Ectodermal cell (in vitro differentiated cells): ENCODE results near the gene PRRC1.
"Not testable (repeated sequence)": the region's sequence is repeated elsewhere in the genome, so short reads cannot be mapped to it uniquely, and the experiment has no call there.

Experiments used
- H3K27ac ChIP-seq: 2 replicates; pipeline ENCODE4 v1.7.0; 2013; ENCODE audit warnings: mild to moderate bottlenecking, low read depth, low read length; ENCODE audit not compliant: insufficient read depth, poor library complexity, severe bottlenecking
- H3K27me3 ChIP-seq: 2 replicates; pipeline ENCODE4 v1.7.0; 2013; ENCODE audit warnings: mild to moderate bottlenecking, low read length; ENCODE audit not compliant: insufficient read depth, control insufficient read depth, poor library complexity, severe bottlenecking
- H3K36me3 ChIP-seq: one replicate; pipeline ENCODE4 v1.7.0; 2013; ENCODE audit warnings: low read length; ENCODE audit not compliant: control insufficient read depth, insufficient read depth
- H3K4me1 ChIP-seq: one replicate; pipeline ENCODE4 v1.7.0; 2013; ENCODE audit warnings: low read length; ENCODE audit not compliant: control insufficient read depth, insufficient read depth
- H3K4me3 ChIP-seq: 2 replicates; pipeline ENCODE4 v1.7.0; 2013; ENCODE audit warnings: low read depth, low read length, control low read depth; ENCODE audit not compliant: insufficient read depth
- H3K9me3 ChIP-seq: 2 replicates; pipeline ENCODE4 v1.7.0; 2013; ENCODE audit warnings: mild to moderate bottlenecking, low read length, moderate library complexity; ENCODE audit not compliant: control insufficient read depth
- WGBS, 2 experiments: methylation state at CpG; one replicate each; pipeline ENCODE4 v1.1.7; 2013; ENCODE audit warnings: missing lambda C conversion rate in 2 of 2; 5-methylcytosine and 5-hydroxymethylcytosine counted together

The PRRC1 gene

DNA sequence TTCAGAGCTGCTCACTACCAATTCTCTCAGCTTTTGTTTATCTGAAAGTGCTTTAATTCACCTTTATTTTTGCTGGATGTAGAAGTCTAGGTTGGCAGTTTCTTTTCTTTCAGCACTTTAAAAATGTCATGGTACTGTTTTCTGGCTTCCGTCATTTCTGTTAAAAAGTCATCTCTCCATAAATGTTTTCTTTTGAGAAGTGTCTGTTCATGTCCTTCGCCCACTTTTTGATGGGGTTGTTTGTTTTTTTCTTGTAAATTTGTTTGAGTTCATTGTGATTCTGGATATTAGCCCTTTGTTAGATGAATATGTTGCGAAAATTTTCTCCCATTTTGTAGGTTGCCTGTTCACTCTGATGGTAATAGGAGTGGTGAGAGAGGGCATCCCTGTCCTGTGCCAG is 23.1 kb downstream of the PRRC1 start:
- H3K4me1 ChIP-seq, H3K4me3 ChIP-seq, H3K27me3 ChIP-seq, H3K9me3 ChIP-seq, H3K27ac ChIP-seq: not testable (repeated sequence)
- WGBS, 2 experiments = 93 to 95% methylated on average over 3 of the region's 3 CpGs
- H3K36me3 ChIP-seq = peaks cover 28% of the 10 kb centered on the region

DNA sequence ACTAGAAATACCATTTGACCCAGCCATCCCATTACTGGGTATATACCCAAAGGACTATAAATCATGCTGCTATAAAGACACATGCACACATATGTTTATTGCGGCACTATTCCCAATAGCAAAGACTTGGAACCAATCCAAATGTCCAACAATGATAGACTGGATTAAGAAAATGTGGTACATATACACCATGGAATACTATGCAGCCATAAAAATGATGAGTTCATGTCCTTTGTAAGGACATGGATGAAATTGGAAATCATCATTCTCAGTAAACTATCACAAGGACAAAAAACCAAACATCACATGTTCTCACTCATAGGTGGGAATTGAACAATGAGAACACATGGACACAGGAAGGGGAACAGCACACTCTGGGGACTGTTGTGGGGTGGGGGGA is 27.8 kb downstream of the PRRC1 start:
- WGBS, 2 experiments = no CpG with 5 or more reads among the region's 1 CpG
- not testable (repeated sequence) for H3K36me3 ChIP-seq, H3K4me1 ChIP-seq, H3K4me3 ChIP-seq, H3K9me3 ChIP-seq, H3K27me3 ChIP-seq, H3K27ac ChIP-seq

DNA sequence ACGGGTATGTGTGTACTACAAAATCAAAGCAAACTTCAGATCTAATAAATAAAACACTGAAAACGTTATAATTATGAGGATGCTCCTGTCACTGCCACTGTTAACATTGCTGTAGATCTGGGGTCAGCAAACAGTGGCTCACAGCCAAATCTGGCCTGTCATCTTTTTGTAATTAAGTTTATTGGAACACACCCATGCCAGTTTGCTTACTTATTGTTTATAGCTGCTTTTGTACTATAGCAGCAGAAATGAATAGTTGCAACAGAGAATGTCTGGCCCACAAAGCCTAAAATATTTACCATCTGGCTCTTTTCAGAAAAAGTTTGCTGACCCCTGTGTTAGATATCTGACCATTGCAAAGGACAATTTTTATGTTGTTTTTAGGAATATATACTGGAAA is 32.1 kb downstream of the PRRC1 start:
- Histone ChIP-seq H3K9me3 (no peaks in the 10 kb centered on the region), H3K36me3 (peaks cover 10% of the 10 kb centered on the region), H3K27me3 (no peaks in the 10 kb centered on the region), H3K4me1 (no peaks in the 10 kb centered on the region), H3K27ac (no peak overlapping the region), H3K4me3 (no peak overlapping the region)
- 93 to 100% methylated on average over 1 of the region's 2 CpGs for WGBS, 2 experiments

DNA sequence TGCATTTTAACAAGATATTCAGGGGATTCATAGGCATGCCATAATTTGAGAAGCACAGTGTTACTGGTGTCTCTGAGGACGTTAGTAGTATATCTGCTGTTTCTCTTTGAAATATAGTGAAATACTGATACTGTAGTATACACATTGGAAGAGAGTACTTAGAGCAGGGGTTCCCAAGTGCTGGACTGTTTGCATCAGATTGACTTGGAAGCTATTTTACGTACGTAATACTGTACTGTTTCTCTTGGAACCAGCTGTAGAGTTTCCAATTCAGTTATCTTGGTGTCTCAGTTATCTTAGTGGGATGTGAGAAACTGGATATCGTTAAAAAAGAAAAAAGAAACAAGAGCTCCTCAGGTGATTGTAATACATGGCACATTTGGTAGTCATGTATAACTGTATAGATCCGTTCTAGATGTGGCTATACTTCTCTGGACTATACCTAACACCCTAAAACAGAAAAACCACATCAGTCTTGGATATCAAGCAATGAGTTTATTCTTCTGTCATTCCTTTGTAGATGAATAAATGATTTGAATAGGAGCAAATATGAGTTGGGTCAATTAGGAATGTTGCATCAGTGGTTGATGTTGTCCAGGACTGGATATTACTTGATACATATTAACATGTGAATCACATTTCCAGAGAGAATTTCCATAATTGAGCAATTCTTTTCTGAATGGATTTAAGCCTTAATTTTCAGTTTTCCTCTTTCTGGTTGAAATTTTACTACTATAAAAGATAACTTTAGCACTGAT is 33.4 kb downstream of the PRRC1 start:
- Histone ChIP-seq H3K36me3 (peaks cover 10% of the 10 kb centered on the region), H3K9me3 (no peaks in the 10 kb centered on the region)
- WGBS, 2 experiments = 93 to 97% methylated on average over 4 of the region's 5 CpGs

DNA sequence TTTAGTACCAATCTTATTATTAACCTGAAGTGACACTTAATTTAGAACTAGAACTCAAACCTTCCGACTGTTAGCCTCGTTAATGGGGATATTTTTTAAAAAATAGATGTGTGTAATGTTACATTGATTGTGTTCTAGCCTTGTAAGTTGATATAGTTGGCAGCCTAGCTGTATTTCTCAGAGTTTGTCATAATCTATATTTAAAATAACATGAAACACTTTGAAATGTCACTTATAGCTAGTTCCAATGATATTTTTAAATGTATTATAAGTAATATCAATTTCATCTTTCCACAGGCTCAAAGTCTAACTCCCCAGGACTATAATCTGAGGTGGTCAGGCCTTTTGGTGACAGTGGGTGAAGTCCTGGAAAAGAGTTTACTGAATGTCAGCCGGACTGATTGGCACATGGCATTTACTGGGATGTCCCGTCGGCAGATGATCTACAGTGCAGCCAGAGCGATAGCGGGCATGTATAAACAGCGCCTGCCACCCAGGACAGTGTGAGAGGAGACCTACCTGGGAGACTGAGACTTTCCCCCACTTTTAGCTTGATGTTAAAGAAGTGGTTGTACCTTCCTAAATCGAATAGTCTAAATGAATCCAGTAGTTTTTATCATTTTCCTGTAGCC is 34.1 kb downstream of the PRRC1 start:
- H3K27ac ChIP-seq = no peak overlapping the region
- peaks cover 10% of the 10 kb centered on the region for H3K36me3 ChIP-seq
- H3K4me3 ChIP-seq = no peak overlapping the region
- H3K27me3 ChIP-seq = no peaks in the 10 kb centered on the region
- H3K4me1 ChIP-seq = no peaks in the 10 kb centered on the region
- WGBS, 2 experiments = 96 to 98% methylated on average over 9 of the region's 9 CpGs
- H3K9me3 ChIP-seq = no peaks in the 10 kb centered on the region

More for the DNA sequence above, 33.4 kb downstream of the PRRC1 start:
- Histone ChIP-seq H3K27ac (no peak overlapping the region), H3K27me3 (no peaks in the 10 kb centered on the region), H3K4me3 (no peak overlapping the region), H3K4me1 (no peaks in the 10 kb centered on the region)

DNA sequence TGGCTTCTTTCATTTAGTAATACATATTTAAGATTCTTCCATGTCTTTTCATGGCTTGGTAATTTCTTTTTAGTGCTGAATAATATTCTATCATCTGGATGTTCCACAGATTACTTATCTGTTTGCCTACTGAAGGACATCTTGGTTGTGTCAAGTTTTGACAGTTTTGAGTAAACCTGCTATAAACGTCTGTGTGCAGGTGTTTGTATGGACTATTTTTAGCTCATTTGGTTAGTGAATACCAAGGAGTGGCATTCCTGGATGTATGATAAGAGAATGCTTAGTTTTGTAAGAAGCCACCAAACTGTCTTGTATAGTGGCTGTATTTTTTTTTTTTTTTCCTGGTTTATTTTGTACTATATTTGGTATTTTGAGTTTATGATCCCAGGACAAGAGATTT is 38.4 kb downstream of the PRRC1 start:
- 90 to 97% methylated on average over 1 of the region's 1 CpG for WGBS, 2 experiments

DNA sequence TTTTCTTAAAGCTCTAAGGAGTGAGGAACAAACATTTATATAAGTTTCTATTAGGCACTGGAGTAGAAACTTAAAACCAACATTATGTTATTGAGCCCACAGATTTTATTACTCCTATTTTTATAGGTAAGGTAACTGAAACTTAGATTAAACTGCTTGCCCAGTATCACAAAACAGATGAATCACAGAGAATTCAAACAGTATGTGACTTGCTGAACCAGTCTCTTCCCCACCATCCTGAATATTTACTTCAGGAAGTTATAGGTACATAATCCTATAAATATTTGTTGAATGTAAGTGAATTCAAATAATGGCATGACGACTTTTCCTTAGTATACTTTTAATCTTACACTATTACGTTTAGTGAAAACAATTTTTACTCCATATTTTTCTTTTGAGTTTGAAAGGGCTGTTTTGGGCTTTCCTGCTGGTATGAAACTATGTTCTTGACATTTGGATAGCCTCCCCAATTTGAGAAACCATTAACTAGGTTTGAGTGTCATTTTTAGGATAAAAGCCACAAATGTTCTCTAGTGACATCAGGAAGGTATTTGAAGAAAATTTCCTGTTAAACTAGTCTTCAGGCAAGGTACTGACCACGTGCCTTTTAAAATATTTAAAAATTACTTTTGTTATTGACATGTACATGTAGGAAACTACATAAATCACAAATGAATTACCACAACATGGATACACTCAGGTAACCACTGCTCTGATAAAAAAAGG is 39.3 kb downstream of the PRRC1 start:
- 100% methylated on average over 2 of the region's 3 CpGs; no CpG with 5 or more reads in 1 of the 2 experiments for WGBS, 2 experiments
- H3K27me3 ChIP-seq = no peaks in the 10 kb centered on the region
- H3K27ac ChIP-seq = no peak overlapping the region
- no peak overlapping the region for H3K4me3 ChIP-seq
- no peaks in the 10 kb centered on the region for H3K9me3 ChIP-seq
- H3K36me3 ChIP-seq = no peaks in the 10 kb centered on the region
- no peaks in the 10 kb centered on the region for H3K4me1 ChIP-seq

More for the DNA sequence above, 38.4 kb downstream of the PRRC1 start:
- Histone ChIP-seq H3K4me1 (no peaks in the 10 kb centered on the region), H3K27me3 (no peaks in the 10 kb centered on the region), H3K4me3 (no peak overlapping the region), H3K27ac (no peak overlapping the region), H3K36me3 (peaks cover under 1% of the 10 kb centered on the region), H3K9me3 (no peaks in the 10 kb centered on the region)

DNA sequence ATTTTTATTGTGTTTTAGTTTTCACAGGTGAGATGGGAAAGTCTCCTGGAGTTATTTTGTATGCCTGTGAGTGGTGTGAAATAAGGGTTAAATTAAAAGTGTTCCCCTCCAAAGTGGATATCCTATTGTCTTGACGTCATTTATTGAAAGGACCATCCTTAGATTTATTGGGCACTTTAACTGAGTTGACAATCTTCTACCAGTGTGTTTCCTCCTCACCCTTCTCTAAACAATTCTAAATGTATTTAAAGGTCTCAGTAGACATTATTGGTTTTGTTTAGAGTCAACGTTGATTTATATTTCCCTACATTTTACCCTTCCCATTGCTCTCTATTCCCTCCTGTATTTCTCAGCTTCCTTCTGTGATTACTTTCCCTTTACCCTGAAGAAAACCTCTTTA is 40.8 kb downstream of the PRRC1 start:
- Histone ChIP-seq H3K4me1 (no peaks in the 10 kb centered on the region), H3K4me3 (no peak overlapping the region), H3K27me3 (no peaks in the 10 kb centered on the region), H3K36me3 (no peaks in the 10 kb centered on the region), H3K9me3 (no peaks in the 10 kb centered on the region), H3K27ac (no peak overlapping the region)
- WGBS, 2 experiments = 77 to 95% methylated on average over 1 to 2 of the region's 2 CpGs

DNA sequence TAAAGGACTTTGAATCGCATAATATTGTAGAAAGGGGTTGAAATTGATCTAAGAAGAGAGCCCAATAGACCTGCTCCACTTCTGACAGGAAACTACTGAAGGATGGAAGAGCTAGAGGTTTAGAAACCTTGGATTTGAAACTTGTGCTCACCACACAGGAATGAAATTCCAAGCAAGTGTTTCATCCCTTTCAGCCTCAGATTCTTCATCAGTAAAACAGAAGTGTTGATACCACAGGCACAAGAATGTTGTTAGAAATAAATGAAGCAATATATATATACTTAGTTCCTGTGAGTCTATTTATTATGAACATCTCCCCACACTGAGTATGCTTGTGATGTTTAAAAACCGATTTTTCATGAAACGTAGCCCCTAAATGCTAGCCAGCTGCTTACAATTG is 43.8 kb downstream of the PRRC1 start:
- H3K27me3 ChIP-seq = no peaks in the 10 kb centered on the region
- WGBS, 2 experiments = 92 to 93% methylated on average over 3 of the region's 3 CpGs
- H3K4me1 ChIP-seq = no peaks in the 10 kb centered on the region
- no peaks in the 10 kb centered on the region for H3K36me3 ChIP-seq
- H3K27ac ChIP-seq = no peak overlapping the region
- no peaks in the 10 kb centered on the region for H3K9me3 ChIP-seq
- H3K4me3 ChIP-seq = no peak overlapping the region

DNA sequence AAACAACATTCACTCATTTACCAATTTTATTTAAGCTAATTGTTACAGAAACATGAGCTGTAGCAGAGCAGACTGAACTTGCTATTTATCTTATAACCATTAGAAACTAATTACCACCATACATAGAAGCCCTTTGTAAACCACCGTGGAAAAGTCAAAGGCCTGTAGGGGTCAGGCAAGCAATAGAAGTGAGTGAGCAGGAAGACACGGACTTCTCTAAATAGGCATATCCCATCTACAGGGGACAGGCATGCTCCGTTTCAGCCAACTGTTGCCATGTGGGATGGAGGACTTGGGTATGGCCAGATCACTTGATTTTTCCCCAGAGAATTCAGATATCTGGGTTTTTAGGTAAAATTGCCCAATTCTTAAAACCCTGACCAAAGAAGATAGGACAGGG is 44.8 kb downstream of the PRRC1 start:
- Histone ChIP-seq H3K9me3 (no peaks in the 10 kb centered on the region), H3K36me3 (no peaks in the 10 kb centered on the region), H3K4me3 (no peak overlapping the region), H3K27ac (no peak overlapping the region), H3K27me3 (no peaks in the 10 kb centered on the region), H3K4me1 (no peaks in the 10 kb centered on the region)
- 12 to 26% methylated on average over 3 of the region's 3 CpGs for WGBS, 2 experiments
